HepG2 (cell line): ENCODE data around the gene CYB5D1. TPM values are rescaled to one million over a fixed set of nuclear protein-coding genes. Genes with fewer than 3 reads are reported as not detected.

Experiments used
- BHLHE40 ChIP-seq: IDR thresholded peaks from 2 replicates; pipeline ENCODE4 v1.6.1; 2011; ENCODE audit warnings: low read length, improper control_type of control experiment
- BRCA1 ChIP-seq: sonication (generic); formaldehyde crosslinking; IDR thresholded peaks from 2 replicates; pipeline ENCODE4 v1.4.0; 2020; ENCODE audit warnings: missing genetic modification reagents
- FOXM1 ChIP-seq: sonication (generic); formaldehyde crosslinking; IDR thresholded peaks from 2 replicates; pipeline ENCODE4 v1.5.0; 2020; ENCODE audit warnings: missing genetic modification reagents
- HNF4G ChIP-seq, 2 experiments: sonication (generic) in 1 of 2; formaldehyde crosslinking in 1 of 2; IDR thresholded peaks; 2 replicates each; pipeline versions ENCODE4 v1.4.0 to v1.6.1; 2011 to 2020; ENCODE audit warnings: borderline replicate concordance in 2 of 2, low read depth in 2 of 2, mild to moderate bottlenecking in 2 of 2, low read length in 1 of 2, missing genetic modification reagents in 1 of 2, moderate library complexity in 1 of 2
- KLF11 ChIP-seq: IDR thresholded peaks from 2 replicates; pipeline ENCODE4 v1.6.1; 2016; ENCODE audit warnings: missing compliant biosample characterization
- KLF13 ChIP-seq: sonication (generic); formaldehyde crosslinking; IDR thresholded peaks from 2 replicates; pipeline ENCODE4 v1.4.0; 2020; ENCODE audit warnings: mild to moderate bottlenecking, missing genetic modification reagents
- ONECUT2 ChIP-seq: sonication (generic); formaldehyde crosslinking; IDR thresholded peaks from 2 replicates; pipeline ENCODE4 v1.4.0; 2020; ENCODE audit warnings: missing genetic modification reagents
- RFX1 ChIP-seq: fragments of 450-650 bp; IDR thresholded peaks from 2 replicates; pipeline ENCODE4 v1.6.1; 2017
- RORA ChIP-seq: sonication (generic); formaldehyde crosslinking; IDR thresholded peaks from 2 replicates; pipeline ENCODE4 v1.5.0; 2020; ENCODE audit warnings: mild to moderate bottlenecking, missing genetic modification reagents, moderate library complexity
- SALL1 ChIP-seq: sonication (generic); formaldehyde crosslinking; IDR thresholded peaks from 2 replicates; pipeline ENCODE4 v1.8.0; 2022; ENCODE audit warnings: mild to moderate bottlenecking, missing genetic modification reagents
- SMAD1 ChIP-seq: sonication (generic); formaldehyde crosslinking; IDR thresholded peaks from 2 replicates; pipeline ENCODE4 v1.4.0; 2020; ENCODE audit warnings: missing genetic modification reagents, low read depth, mild to moderate bottlenecking, borderline replicate concordance
- SMAD9 ChIP-seq: sonication (generic); formaldehyde crosslinking; IDR thresholded peaks from 2 replicates; pipeline ENCODE4 v1.5.1; 2020; ENCODE audit warnings: mild to moderate bottlenecking, missing genetic modification reagents
- STAT5B ChIP-seq: sonication (generic); formaldehyde crosslinking; IDR thresholded peaks from 2 replicates; pipeline ENCODE4 v1.4.0; 2020; ENCODE audit warnings: missing genetic modification reagents
- ZFP36L2 ChIP-seq: sonication (generic); formaldehyde crosslinking; IDR thresholded peaks from 2 replicates; pipeline ENCODE4 v1.4.0; 2020; ENCODE audit warnings: missing genetic modification reagents
- ZNF484 ChIP-seq: sonication (generic); formaldehyde crosslinking; IDR thresholded peaks from 2 replicates; pipeline ENCODE4 v1.5.1; 2020; ENCODE audit warnings: mild to moderate bottlenecking, low read depth, missing genetic modification reagents, borderline replicate concordance
- ZNF550 ChIP-seq: sonication (generic); formaldehyde crosslinking; IDR thresholded peaks from 2 replicates; pipeline ENCODE4 v1.4.0; 2020; ENCODE audit warnings: mild to moderate bottlenecking, missing genetic modification reagents, borderline replicate concordance
- ZNF564 ChIP-seq: sonication (generic); formaldehyde crosslinking; IDR thresholded peaks from 2 replicates; pipeline ENCODE4 v1.8.1; 2023; ENCODE audit warnings: mild to moderate bottlenecking, missing genetic modification reagents
- ZNF816 ChIP-seq: sonication (generic); formaldehyde crosslinking; IDR thresholded peaks from 2 replicates; pipeline ENCODE4 v1.8.0; 2022; ENCODE audit warnings: missing genetic modification reagents, mild to moderate bottlenecking, borderline replicate concordance
- polyA plus RNA-seq, 8 experiments: library from polyadenylated mRNA; depleted of rRNA in 3 of 8; stranded (reverse) in 7 of 8; unstranded in 1 of 8; fragments of >200 nt; fragmentation: Illumina TruSeq in 4 of 8; extraction: Trizol in 4 of 8; gene quantifications; 2 replicates each; pipeline versions ENCODE4 v1.2.1 to v1.2.3, GENCODE V29; 2011 to 2016; ENCODE audit warnings: low read depth in 4 of 8, missing spikeins in 1 of 8, mixed read lengths in 1 of 8; ENCODE audit not compliant: insufficient read depth in 1 of 8
- total RNA-seq, 5 experiments: library from RNA; depleted of rRNA; stranded (reverse); fragments of >200 nt; fragmentation: Illumina TruSeq; extraction: Trizol; gene quantifications; 2 replicates each; pipeline ENCODE4 v1.2.3, GENCODE V29; 2016; ENCODE audit warnings: low read depth in 1 of 5
- TF ChIP-seq, protein P1 (sequence below): IDR thresholded peaks from 2 replicates; pipeline ENCODE4 v1.6.1; 2016; ENCODE audit warnings: missing compliant biosample characterization, missing genetic modification reagents, borderline replicate concordance
- TF ChIP-seq, protein P2 (sequence below): conservative IDR thresholded peaks from 2 replicates; pipeline ENCODE4 v1.6.1; 2018; ENCODE audit warnings: missing genetic modification reagents
- TF ChIP-seq, protein P3 (sequence below): sonication (generic); formaldehyde crosslinking; IDR thresholded peaks from 2 replicates; pipeline ENCODE4 v1.4.0; 2020; ENCODE audit warnings: missing genetic modification reagents

CYB5D1 gene
- total and polyA plus RNA-seq, 2 of the 13 experiments (the other 11 are each of a cell fraction or from before 2014, with no cell fraction given), result 8.9 to 17.0 TPM

DNA sequence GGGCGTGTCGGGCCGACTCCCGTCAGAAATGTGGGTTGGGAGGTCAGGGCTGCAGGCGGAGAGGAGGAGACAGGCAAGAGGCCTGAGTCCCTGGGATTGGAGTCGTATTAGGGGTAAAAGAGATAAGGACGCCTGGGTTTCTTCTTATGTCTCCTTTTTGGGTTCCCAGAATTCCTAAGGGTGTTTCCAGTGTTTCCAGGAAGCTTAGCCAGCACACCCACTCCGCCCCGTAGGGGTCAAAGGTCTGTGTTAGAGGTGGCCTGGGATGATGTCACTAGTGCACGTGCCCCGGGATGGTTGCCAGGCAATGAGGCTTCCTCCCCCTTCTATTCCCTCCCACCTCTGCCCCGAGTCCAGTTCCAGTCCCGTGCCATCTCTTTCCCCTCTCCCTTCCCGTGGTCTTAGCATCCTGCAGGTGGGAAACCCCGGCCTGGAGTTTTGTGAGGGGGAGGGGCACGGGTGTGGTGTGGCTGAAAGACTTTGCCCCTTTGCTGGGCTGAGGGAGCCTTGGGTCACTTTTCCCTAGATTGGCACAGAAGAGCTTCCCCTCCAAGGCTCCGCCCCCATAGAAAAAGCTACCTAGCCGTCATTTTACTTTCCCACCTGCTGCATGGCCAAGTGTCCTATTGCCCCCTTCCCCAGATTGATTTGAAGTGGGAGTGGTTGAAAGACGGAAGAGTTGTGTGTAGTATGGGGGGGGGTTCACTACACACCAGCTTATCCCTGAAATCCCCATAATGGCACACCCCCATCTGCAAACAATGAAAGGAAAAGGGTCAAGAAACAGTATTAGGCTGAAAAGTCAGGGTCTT lies 21.0 kb upstream of the CYB5D1 start (continued):
- TF ChIP-seq, protein P1, sequence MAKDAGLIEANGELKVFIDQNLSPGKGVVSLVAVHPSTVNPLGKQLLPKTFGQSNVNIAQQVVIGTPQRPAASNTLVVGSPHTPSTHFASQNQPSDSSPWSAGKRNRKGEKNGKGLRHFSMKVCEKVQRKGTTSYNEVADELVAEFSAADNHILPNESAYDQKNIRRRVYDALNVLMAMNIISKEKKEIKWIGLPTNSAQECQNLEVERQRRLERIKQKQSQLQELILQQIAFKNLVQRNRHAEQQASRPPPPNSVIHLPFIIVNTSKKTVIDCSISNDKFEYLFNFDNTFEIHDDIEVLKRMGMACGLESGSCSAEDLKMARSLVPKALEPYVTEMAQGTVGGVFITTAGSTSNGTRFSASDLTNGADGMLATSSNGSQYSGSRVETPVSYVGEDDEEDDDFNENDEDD (CRISPR knock-in tag), result peak; percentile 72; the same call in 1 of the 2 replicates
- TF ChIP-seq ZFP36L2 (no peak), ZNF550 (0 out of 2 replicates have a peak, but pooled peaks have one; percentile 73), SALL1 (CRISPR knock-in tag) (peak; percentile 96), BHLHE40 (peak; percentile 100), RORA (CRISPR knock-in tag) (no peak), STAT5B (CRISPR knock-in tag) (no peak), KLF13 (CRISPR knock-in tag) (peak; percentile 90), ZNF564 (CRISPR knock-in tag) (peak; percentile 89), ZNF816 (CRISPR knock-in tag) (peak; percentile 43), RFX1 (peak; percentile 79), SMAD1 (peak; percentile 68; the same call in 1 of the 2 replicates), HNF4G (IDR thresholded peaks at IDR 0.05; ENCODE audit: borderline replicate concordance, low read depth, low read length) (peak; percentile 99), HNF4G (CRISPR knock-in tag; IDR thresholded peaks at IDR 0.05; ENCODE audit: borderline replicate concordance, low read depth) (peak; percentile 99), KLF11 (peak; percentile 78), SMAD9 (CRISPR knock-in tag) (no peak), ZNF484 (CRISPR knock-in tag) (no peak), ONECUT2 (no peak), FOXM1 (CRISPR knock-in tag) (no peak), BRCA1 (no peak)
- TF ChIP-seq, protein P2, sequence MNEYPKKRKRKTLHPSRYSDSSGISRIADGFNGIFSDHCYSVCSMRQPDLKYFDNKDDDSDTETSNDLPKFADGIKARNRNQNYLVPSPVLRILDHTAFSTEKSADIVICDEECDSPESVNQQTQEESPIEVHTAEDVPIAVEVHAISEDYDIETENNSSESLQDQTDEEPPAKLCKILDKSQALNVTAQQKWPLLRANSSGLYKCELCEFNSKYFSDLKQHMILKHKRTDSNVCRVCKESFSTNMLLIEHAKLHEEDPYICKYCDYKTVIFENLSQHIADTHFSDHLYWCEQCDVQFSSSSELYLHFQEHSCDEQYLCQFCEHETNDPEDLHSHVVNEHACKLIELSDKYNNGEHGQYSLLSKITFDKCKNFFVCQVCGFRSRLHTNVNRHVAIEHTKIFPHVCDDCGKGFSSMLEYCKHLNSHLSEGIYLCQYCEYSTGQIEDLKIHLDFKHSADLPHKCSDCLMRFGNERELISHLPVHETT (CRISPR knock-in tag), result peak; percentile 89
- TF ChIP-seq, protein P3, sequence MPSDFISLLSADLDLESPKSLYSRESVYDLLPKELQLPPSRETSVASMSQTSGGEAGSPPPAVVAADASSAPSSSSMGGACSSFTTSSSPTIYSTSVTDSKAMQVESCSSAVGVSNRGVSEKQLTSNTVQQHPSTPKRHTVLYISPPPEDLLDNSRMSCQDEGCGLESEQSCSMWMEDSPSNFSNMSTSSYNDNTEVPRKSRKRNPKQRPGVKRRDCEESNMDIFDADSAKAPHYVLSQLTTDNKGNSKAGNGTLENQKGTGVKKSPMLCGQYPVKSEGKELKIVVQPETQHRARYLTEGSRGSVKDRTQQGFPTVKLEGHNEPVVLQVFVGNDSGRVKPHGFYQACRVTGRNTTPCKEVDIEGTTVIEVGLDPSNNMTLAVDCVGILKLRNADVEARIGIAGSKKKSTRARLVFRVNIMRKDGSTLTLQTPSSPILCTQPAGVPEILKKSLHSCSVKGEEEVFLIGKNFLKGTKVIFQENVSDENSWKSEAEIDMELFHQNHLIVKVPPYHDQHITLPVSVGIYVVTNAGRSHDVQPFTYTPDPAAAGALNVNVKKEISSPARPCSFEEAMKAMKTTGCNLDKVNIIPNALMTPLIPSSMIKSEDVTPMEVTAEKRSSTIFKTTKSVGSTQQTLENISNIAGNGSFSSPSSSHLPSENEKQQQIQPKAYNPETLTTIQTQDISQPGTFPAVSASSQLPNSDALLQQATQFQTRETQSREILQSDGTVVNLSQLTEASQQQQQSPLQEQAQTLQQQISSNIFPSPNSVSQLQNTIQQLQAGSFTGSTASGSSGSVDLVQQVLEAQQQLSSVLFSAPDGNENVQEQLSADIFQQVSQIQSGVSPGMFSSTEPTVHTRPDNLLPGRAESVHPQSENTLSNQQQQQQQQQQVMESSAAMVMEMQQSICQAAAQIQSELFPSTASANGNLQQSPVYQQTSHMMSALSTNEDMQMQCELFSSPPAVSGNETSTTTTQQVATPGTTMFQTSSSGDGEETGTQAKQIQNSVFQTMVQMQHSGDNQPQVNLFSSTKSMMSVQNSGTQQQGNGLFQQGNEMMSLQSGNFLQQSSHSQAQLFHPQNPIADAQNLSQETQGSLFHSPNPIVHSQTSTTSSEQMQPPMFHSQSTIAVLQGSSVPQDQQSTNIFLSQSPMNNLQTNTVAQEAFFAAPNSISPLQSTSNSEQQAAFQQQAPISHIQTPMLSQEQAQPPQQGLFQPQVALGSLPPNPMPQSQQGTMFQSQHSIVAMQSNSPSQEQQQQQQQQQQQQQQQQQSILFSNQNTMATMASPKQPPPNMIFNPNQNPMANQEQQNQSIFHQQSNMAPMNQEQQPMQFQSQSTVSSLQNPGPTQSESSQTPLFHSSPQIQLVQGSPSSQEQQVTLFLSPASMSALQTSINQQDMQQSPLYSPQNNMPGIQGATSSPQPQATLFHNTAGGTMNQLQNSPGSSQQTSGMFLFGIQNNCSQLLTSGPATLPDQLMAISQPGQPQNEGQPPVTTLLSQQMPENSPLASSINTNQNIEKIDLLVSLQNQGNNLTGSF (CRISPR knock-in tag), result no peak
